ENCODE data around the gene PHACTR3. TPM values are rescaled to one million over a fixed set of nuclear protein-coding genes. Genes with fewer than 3 reads are reported as not detected.

PHACTR3 gene
- total RNA-seq, 2 donors from 2014 or later: 0.34 TPM; not detected in 1

DNA sequence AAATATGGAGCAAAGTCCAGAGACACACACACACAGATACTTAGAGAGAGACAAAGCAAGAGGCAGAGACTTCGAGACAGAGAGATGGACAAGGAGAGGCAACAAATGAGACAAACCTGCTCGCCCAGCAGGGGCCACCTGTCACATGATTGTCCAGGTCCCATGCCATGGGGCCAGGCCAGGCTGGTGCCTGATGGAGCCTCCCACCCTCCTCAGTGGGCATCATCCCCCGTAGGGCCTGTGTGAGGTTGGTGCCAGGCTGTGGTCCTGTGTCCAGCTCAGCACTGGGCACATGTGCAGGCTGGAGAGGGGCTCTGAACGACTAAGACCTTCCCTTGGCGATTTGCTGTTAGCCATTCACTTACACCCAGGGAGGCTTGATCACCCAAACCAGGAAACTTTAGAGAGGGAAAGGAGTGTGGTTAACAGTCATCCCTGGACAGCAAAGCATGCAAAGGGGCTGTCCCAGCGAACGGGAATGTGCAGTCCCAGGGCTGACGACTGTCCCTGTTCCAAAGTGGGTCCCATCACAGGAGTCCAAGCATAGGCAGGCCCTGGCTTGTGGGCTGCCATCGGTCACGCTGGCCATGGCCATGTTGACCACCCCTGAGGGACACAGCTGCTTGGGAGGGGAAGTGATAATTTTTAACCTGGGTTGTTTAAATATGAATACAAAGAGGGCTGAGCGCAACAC lies 38.4 kb upstream of the PHACTR3 start:
- no peaks in the 10 kb centered on the region for H3K9me3 ChIP-seq
- intact Hi-C loops (cut with DNase I): no loop called here
- H3K27me3 ChIP-seq (replicated peaks; ENCODE audit: insufficient read depth): no peaks in the 10 kb centered on the region
- no peak overlapping the region for H3K4me3 ChIP-seq
- WGBS: 81% methylated on average over 11 of the region's 11 CpGs
- no peaks in the 10 kb centered on the region for H3K4me1 ChIP-seq (replicated peaks)
- H3K36me3 ChIP-seq: no peaks in the 10 kb centered on the region
- H3K27ac ChIP-seq: no peak overlapping the region
- TF ChIP-seq POLR2AphosphoS5 (IDR thresholded peaks at IDR 0.05) (no peak), POLR2A (IDR thresholded peaks at IDR 0.05) (no peak)
- TF ChIP-seq, protein P1, sequence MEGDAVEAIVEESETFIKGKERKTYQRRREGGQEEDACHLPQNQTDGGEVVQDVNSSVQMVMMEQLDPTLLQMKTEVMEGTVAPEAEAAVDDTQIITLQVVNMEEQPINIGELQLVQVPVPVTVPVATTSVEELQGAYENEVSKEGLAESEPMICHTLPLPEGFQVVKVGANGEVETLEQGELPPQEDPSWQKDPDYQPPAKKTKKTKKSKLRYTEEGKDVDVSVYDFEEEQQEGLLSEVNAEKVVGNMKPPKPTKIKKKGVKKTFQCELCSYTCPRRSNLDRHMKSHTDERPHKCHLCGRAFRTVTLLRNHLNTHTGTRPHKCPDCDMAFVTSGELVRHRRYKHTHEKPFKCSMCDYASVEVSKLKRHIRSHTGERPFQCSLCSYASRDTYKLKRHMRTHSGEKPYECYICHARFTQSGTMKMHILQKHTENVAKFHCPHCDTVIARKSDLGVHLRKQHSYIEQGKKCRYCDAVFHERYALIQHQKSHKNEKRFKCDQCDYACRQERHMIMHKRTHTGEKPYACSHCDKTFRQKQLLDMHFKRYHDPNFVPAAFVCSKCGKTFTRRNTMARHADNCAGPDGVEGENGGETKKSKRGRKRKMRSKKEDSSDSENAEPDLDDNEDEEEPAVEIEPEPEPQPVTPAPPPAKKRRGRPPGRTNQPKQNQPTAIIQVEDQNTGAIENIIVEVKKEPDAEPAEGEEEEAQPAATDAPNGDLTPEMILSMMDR (IDR thresholded peaks at IDR 0.05): no peak
- no peak for DNase-seq (ENCODE audit: low spot score)

DNA sequence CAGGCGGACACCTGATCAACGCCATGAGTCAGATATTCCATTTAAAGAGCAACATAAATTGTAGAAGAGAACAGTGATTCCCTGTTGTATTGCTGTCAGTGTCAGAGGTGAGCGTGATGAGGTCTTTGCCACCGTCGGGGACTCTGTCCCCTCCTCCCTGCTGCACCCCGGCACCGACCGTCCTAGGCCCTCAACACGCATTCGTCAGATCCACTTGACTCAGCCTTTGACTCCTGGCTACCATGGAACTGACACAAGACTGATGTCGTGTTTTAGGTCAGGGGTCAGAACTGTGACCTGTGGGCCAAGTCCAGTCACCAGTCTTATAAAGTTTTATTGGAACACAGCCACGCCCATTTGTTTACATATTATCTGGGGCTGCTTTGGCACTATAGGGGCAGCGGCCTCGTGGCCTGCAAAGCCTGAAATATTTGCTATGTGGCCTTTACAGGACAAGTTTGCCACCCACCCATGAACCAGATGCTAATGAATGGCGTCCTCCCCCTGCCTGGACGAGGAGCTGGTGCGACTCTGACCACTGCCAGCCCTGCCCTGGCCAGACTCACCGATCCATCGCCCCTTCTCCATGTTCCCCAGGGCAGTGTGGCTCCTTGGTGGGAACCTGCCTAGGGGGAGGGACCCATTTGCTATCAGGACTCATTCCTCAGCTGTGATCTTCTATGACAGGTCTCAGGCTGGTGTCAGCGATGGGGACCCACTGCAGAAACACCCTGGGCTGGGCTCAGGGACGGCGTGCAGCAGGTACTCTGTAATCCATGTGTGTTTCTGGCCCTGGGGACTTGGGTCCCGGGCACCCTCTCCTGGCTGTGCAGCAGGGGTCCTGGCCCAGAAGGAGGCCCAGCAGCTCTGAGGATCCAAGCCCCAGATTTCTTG lies 37.5 kb upstream of the PHACTR3 start:
- no peaks in the 10 kb centered on the region for H3K36me3 ChIP-seq
- TF ChIP-seq POLR2AphosphoS5 (IDR thresholded peaks at IDR 0.05): no peak
- TF ChIP-seq, protein P1 (IDR thresholded peaks at IDR 0.05): no peak
- H3K4me1 ChIP-seq (replicated peaks): no peaks in the 10 kb centered on the region
- H3K9me3 ChIP-seq: no peaks in the 10 kb centered on the region
- H3K27ac ChIP-seq: no peak overlapping the region
- H3K27me3 ChIP-seq (replicated peaks; ENCODE audit: insufficient read depth): no peaks in the 10 kb centered on the region
- intact Hi-C loops (cut with DNase I): no loop called here
- DNase-seq (ENCODE audit: low spot score): no peak
- H3K4me3 ChIP-seq: no peak overlapping the region
- 76% methylated on average over 23 of the region's 23 CpGs for WGBS

DNA sequence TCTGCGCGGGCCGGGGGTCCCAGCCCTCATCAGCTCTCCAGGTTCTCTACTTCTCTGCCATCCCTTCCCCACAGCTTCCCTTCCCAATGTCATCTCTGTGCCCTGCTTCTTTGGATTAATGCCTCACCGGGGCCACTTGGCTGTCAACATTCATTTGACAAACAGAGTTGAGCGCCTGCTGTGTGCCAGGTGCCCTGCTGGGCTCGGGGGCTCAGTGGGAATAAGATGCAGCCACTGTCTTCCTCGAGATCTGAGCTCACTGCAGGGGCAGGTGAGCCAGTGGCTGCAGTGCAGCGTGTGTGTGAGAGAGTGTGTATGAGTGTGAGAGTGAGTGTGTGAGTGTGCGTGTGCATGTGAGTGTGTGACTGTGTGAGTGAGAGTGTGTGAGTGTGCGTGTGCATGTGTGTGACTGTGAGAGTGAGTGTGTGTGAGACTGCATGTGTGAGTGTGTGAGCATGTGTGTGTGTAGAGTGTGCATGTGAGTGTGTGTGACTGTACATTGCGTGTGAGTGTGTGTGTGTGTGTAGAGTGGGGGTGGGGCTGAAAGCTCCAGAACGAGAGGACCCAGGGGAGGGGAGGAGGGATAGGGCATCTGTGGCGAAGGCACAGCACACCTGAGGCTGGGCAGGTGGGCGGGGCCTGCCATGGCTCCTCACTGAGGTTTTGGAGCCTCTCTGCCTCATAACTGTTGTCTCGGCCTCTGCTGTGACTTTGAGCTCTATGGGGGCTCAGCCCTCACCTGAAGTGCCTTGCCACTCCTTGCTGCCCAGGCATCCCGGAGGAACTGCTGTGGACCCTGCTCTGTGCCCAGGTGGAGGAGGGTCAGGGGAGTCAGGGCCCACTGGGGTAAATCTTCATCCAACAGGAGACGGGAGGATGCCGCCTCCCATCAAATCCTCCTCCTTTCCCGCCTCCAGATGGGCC lies 36.5 kb upstream of the PHACTR3 start:
- no peaks in the 10 kb centered on the region for H3K27me3 ChIP-seq (replicated peaks; ENCODE audit: insufficient read depth)
- H3K27ac ChIP-seq: no peak overlapping the region
- H3K4me1 ChIP-seq (replicated peaks): no peaks in the 10 kb centered on the region
- WGBS: 77% methylated on average over 19 of the region's 19 CpGs
- DNase-seq (ENCODE audit: low spot score): no peak
- no peaks in the 10 kb centered on the region for H3K9me3 ChIP-seq
- H3K36me3 ChIP-seq: no peaks in the 10 kb centered on the region
- TF ChIP-seq, protein P1 (IDR thresholded peaks at IDR 0.05): no peak
- no peak for TF ChIP-seq POLR2A (IDR thresholded peaks at IDR 0.05)
- TF ChIP-seq POLR2AphosphoS5 (IDR thresholded peaks at IDR 0.05): no peak
- H3K4me3 ChIP-seq: no peak overlapping the region
- intact Hi-C loops (cut with DNase I): no loop called here

DNA sequence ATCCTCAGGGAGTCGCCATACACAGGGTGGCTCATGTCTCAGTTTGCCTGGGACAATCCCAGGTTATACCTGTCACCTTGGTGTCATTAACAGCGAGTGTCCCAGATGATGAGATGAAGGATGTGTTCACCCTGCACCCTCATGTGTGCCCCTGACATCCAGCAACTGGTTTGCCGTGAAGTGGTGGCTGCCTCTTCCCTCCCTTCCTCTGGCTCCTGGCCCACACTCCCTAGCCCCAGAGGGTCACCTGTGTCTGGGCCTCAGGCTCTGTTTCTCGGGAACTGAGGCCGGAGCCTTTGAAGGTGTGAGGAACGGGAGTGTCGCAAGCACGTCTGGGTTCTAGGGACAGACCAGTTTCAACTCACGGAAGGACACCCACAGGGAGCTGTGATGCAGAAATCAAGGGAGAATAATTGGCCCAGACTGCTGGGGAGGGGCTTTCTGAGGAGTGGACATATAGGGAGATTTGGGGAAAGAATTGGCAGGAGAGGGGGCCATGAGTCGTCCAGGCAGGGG lies 35.8 kb upstream of the PHACTR3 start:
- H3K27me3 ChIP-seq (replicated peaks; ENCODE audit: insufficient read depth): no peaks in the 10 kb centered on the region
- intact Hi-C loops (cut with DNase I): no loop called here
- TF ChIP-seq POLR2A (IDR thresholded peaks at IDR 0.05) (no peak), POLR2AphosphoS5 (IDR thresholded peaks at IDR 0.05) (no peak)
- TF ChIP-seq, protein P1 (IDR thresholded peaks at IDR 0.05): no peak
- DNase-seq (ENCODE audit: low spot score): no peak
- no peaks in the 10 kb centered on the region for H3K4me1 ChIP-seq (replicated peaks)
- no peaks in the 10 kb centered on the region for H3K9me3 ChIP-seq
- no peak overlapping the region for H3K4me3 ChIP-seq
- H3K36me3 ChIP-seq: no peaks in the 10 kb centered on the region
- no peak overlapping the region for H3K27ac ChIP-seq
- 58% methylated on average over 10 of the region's 10 CpGs for WGBS

All from prostate gland (tissue), 2 donors.